AG09309 (cell line): ENCODE measurements around the gene C2orf74.
"Not testable (repeated sequence)": the region's sequence is repeated elsewhere in the genome, so short reads cannot be mapped to it uniquely, and the experiment has no call there.

ENCODE experiments used
- DNase-seq: peaks from one replicate; pipeline ENCODE4 v3.0.0-alpha.2; 2010; ENCODE audit warnings: low read depth
- H3K4me3 ChIP-seq: 2 replicates; pipeline ENCODE4 v1.5.1; 2011; ENCODE audit warnings: mild to moderate bottlenecking, low read depth, low read length, moderate library complexity; ENCODE audit not compliant: control insufficient read depth
- TF ChIP-seq, protein P1 (sequence below): IDR thresholded peaks from 2 replicates; pipeline ENCODE4 v1.5.1; 2011; ENCODE audit warnings: mild to moderate bottlenecking, low read depth, low read length, inconsistent platforms; ENCODE audit not compliant: insufficient read depth, control insufficient read depth; ENCODE audit errors: missing control alignments

C2orf74 gene

DNA sequence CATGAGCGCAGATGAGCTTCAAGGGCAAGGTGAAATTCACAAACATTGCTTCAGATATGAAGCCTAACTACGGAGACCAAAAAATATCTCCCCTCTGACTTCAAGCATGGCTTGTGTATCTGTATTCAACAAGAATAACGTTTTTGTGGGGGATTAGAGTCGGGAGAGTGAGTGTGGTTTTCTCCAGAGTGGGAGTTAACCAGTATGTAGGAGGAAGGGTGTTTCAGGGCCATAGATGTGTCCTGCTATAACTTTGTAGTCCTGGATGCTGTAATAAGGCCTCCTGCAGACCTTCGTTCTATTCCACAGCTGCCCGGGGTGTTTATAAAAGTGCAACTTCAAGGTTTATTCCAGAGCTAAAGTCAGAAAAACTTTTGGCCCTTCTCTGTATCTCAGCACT, 12.9 kb upstream of the C2orf74 start:
- DNase-seq = no peak
- no peak overlapping the region for H3K4me3 ChIP-seq
- TF ChIP-seq, protein P1, sequence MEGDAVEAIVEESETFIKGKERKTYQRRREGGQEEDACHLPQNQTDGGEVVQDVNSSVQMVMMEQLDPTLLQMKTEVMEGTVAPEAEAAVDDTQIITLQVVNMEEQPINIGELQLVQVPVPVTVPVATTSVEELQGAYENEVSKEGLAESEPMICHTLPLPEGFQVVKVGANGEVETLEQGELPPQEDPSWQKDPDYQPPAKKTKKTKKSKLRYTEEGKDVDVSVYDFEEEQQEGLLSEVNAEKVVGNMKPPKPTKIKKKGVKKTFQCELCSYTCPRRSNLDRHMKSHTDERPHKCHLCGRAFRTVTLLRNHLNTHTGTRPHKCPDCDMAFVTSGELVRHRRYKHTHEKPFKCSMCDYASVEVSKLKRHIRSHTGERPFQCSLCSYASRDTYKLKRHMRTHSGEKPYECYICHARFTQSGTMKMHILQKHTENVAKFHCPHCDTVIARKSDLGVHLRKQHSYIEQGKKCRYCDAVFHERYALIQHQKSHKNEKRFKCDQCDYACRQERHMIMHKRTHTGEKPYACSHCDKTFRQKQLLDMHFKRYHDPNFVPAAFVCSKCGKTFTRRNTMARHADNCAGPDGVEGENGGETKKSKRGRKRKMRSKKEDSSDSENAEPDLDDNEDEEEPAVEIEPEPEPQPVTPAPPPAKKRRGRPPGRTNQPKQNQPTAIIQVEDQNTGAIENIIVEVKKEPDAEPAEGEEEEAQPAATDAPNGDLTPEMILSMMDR = no peak

DNA sequence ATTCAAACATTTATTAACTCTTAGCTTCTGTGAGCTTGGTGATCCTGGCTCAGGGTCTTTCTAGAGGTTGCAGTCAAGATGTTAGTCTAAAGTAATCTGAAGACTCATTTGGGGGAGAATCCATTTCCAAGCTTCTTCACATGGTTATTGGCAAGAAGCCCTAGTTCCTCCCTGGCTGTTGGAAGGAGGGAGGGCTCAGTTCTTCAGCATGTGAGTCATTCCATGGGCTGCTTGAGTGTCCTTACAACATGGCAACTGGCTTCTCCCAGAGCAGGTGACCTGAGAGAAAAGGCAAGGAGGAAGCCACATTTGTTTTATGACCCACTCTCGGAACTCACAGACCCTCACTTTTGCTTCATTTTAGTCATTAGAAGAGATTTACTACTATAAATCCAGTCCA, 10.6 kb upstream of the C2orf74 start:
- no peak for DNase-seq

DNA sequence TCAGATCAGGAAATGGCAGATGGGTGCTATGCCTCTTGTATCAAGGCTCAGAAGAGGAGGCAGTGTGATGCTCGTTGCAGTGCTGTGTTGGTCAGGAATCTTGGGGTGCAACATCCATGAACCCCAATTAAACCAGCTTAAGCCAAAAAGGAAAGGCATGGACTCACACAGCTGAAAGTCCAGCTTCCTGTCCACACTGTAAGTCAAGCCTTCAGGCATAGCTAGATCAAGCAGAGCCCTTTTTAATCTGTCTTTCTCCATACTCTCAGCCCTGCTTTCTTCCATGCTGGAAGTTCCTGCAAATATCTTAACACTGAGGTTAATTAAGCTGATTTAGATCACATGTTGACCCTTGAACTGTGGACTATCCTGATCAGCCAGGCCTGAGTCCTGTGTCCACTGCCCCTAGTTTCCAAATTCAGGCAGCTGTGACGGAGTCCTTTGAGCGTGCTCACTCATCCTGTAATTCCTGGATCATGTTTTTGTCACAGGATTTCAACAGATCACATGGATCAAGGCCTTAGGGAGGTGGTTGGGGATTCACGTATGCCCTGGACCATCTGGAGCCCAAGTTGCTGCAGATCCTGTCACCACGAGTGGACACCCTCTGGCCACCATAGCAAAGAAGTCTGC, 4.5 kb upstream of the C2orf74 start:
- TF ChIP-seq, protein P1 = no peak

More for the DNA sequence above, 10.6 kb upstream of the C2orf74 start:
- no peak overlapping the region for H3K4me3 ChIP-seq
- TF ChIP-seq, protein P1 = no peak

DNA sequence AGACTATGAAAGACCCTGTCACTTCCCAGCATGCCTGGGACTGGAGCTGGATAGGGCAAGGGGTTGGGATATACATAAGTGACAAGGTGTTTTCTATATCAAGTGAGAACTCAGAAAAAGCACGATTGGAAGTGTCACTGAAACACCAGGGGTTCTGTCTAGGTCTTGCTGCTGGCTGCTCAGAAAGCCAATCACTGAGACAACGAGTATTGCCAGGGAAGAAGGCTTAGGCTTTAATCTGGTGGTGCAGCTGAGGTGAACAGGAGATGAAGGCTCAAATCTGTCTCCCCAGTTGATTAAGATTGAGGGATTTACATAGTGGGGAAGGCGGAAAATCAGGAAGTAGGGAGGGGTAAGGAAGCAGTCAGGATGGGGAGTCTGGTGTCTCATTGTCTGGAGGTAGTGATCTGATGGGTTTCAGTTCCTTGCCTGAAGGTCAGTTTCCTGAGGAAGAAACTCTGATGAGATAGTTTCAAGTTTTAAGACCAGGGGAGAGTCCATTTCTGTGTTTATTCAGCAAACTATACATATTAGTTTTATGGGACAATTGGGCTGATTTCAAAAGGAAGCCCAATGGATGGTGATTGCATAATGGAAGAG, 3.5 kb upstream of the C2orf74 start:
- TF ChIP-seq, protein P1 = no peak
- H3K4me3 ChIP-seq = no peak overlapping the region
- no peak for DNase-seq

More for the DNA sequence above, 4.5 kb upstream of the C2orf74 start:
- no peak overlapping the region for H3K4me3 ChIP-seq
- DNase-seq = no peak

DNA sequence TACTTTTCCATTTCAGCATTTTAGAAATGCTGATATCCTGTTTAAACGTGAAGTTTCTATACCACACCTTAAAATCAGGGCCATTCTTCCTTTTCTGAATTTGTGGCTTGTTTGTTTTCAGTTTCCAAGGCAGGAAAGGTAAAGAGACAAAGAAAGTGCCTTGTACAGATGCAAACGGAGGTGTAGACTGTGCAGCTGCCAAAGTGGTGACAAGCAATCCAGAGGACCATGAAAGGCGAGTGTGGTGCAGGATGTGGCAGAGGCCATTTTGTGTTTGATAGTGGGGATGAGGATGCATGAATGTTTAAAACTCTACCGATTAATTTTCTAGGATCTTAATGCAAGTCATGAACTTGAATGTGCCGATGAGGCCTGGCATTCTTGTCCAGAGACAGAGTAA, 733 bp downstream of the C2orf74 start:
- TF ChIP-seq, protein P1 = no peak
- DNase-seq = no peak

DNA sequence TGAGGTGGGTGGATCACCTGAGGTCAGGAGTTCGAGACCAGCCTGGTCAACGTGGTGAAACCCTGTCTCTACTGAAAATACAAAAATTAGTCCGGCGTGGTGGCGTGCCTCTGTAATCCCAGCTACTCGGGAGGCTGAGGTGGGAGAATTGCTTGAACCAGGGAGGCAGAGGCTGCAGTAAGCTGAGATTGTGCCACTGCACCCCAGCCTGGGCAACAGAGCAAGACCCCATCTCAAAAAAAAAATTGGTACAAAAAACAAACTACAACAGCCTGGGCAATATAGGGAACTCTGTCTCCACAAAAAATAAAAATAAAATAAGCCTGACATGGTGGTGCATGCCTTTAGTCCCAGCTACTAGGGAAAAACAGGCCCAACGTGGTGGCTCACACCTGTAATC, 3.1 kb downstream of the C2orf74 start:
- not testable (repeated sequence) for H3K4me3 ChIP-seq, DNase-seq

More for the DNA sequence above, 733 bp downstream of the C2orf74 start:
- no peak overlapping the region for H3K4me3 ChIP-seq

DNA sequence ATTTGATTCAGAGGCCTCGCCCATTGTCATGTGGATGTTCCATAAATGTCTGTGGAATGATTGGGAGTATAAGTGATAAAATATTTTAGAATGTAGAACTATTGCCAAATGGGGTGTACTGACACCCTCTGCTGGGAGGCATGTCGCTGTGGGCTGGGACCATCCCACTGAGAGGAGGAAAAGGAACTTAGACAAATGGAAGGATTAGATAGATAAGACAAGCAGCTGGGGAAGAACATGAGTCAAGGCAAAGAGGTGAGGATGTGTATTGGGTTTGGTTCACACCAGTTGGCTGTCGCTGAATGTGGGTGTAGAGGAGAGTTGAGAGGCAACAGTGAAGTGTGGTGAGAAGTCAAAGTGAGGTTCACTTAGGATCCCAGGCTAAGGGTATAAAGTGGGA, 4.0 kb downstream of the C2orf74 start:
- H3K4me3 ChIP-seq = no peak overlapping the region
- TF ChIP-seq, protein P1 = no peak

More for the DNA sequence above, 4.0 kb downstream of the C2orf74 start:
- no peak for DNase-seq
